ENCODE measurements around the gene DYNC2I2. TPM values are rescaled to one million over a fixed set of nuclear protein-coding genes. Genes with fewer than 3 reads are reported as not detected.

The DYNC2I2 gene
- total and polyA plus RNA-seq, 2 experiments from 2014 or later, result 48.7 to 78.3 TPM

DNA sequence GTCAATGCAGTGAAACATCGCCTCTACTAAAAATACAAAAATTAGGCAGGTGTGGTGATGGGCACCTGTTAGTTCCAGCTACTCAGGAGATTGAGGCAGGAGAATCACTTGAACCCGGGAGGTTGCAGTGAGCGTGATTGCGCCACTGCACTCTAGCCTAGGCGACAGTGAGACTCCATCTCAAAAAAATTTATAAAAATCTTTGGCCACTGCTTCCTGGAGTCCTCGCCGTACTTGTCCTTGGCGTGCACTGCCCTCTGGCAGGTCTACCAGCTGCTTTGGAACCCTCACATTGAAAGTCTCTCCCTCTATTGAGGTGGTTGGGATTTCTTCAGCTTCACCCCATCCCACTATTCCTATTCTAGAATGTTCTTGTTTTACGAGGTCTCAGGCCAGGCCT is 25.0 kb downstream of the DYNC2I2 start (continued):
- TF ChIP-seq ZNF462 (CRISPR knock-in tag; IDR thresholded peaks at IDR 0.05), result no peak

GRCh38 chr9:128629852-128630545 is 26.6 kb downstream of the DYNC2I2 start:
- no peak overlapping the region for H3K27ac Mint-ChIP-seq

More at GRCh38 chr9:128629852-128630545, 26.6 kb downstream of the DYNC2I2 start:
- Mint-ChIP-seq H3K4me3 (no peak overlapping the region), H3K4me1 (no peaks in the 10 kb centered on the region; the same call in 2 of the 3 replicates), H3K9me3 (no peaks in the 10 kb centered on the region), H3K36me3 (ENCODE audit: low read depth) (peaks cover 63% of the 10 kb centered on the region), H3K27me3 (ENCODE audit: insufficient read depth, low read depth, poor library complexity) (peaks cover 21% of the 10 kb centered on the region)
- Histone ChIP-seq H3K27me3 (ENCODE audit: insufficient read depth) (no peaks in the 10 kb centered on the region), H3F3A (replicated peaks; ENCODE audit: low read depth) (no peaks in the 10 kb centered on the region), H3K9me2 (ENCODE audit: insufficient read depth) (no peaks in the 10 kb centered on the region), H3K79me2 (replicated peaks; ENCODE audit: insufficient read depth) (no peaks in the 10 kb centered on the region), H3K27ac (ENCODE audit: low read depth) (0 out of 2 replicates have a peak overlapping the region, but pooled peaks have one; percentile 32), H3K36me3 (ENCODE audit: insufficient read depth) (peaks cover 24% of the 10 kb centered on the region), H3K4me1 (ENCODE audit: insufficient read depth) (no peaks in the 10 kb centered on the region), H4K20me1 (replicated peaks; ENCODE audit: insufficient read depth) (peaks cover 3% of the 10 kb centered on the region; the same call in 1 of the 2 replicates), H3K4me2 (no peak overlapping the region), H3K4me3 (no peak overlapping the region), H2AFZ (no peak overlapping the region)
- TF ChIP-seq POLR2AphosphoS5 (IDR thresholded peaks at IDR 0.05; ENCODE audit: low read depth), result no peak
- TF ChIP-seq ETS1 (IDR thresholded peaks at IDR 0.05), result no peak
- no peak for TF ChIP-seq REST (IDR thresholded peaks at IDR 0.05; ENCODE audit: unreplicated experiment)
- no peak for TF ChIP-seq CTCF (conservative IDR thresholded peaks at IDR 0.05; ENCODE audit: low read depth in 2 of 2)
- TF ChIP-seq NANOG (IDR thresholded peaks at IDR 0.05; ENCODE audit: borderline replicate concordance), result no peak
- TF ChIP-seq EZH2 (IDR thresholded peaks at IDR 0.05; ENCODE audit: low read depth, unreplicated experiment), result no peak
- TF ChIP-seq EZH2phosphoT487 (IDR thresholded peaks at IDR 0.05; ENCODE audit: unreplicated experiment), result no peak
- no peak for TF ChIP-seq ZNF331 (CRISPR knock-in tag; IDR thresholded peaks at IDR 0.05; ENCODE audit: low read depth)
- ATAC-seq, result no peak
- no peak for DNase-seq (ENCODE audit: low spot score)
